Stimulated activated memory B cell treated with anti-CD40 and anti-IgM and Interleukin-4, amounts not matched to agents 10 μg/mL and 1 μg/mL and 100 μg/mL, for 72 hours (primary cell): ENCODE results near the gene FMN2.

Source experiments
- ATAC-seq: fragments of 150-1000 bp; cut with Tn5 transposase; 2 replicates; pipeline ENCODE4 v1.10.0; 2021
- H3K27ac Mint-ChIP-seq: one replicate; pipeline ENCODE4 v1.8.0; 2022; ENCODE audit warnings: mild to moderate bottlenecking, mixed read lengths
- H3K27me3 Mint-ChIP-seq: one replicate; pipeline ENCODE4 v1.8.0; 2022; ENCODE audit warnings: mixed read lengths
- H3K36me3 Mint-ChIP-seq: one replicate; pipeline ENCODE4 v1.8.0; 2022; ENCODE audit warnings: mixed read lengths
- H3K4me1 Mint-ChIP-seq: one replicate; pipeline ENCODE4 v1.8.0; 2022; ENCODE audit warnings: mixed read lengths
- H3K4me3 Mint-ChIP-seq: one replicate; pipeline ENCODE4 v1.8.0; 2022; ENCODE audit warnings: mild to moderate bottlenecking, moderate library complexity, mixed read lengths
- H3K9me3 Mint-ChIP-seq: one replicate; pipeline ENCODE4 v1.8.0; 2022; ENCODE audit warnings: mixed read lengths

FMN2 gene

DNA sequence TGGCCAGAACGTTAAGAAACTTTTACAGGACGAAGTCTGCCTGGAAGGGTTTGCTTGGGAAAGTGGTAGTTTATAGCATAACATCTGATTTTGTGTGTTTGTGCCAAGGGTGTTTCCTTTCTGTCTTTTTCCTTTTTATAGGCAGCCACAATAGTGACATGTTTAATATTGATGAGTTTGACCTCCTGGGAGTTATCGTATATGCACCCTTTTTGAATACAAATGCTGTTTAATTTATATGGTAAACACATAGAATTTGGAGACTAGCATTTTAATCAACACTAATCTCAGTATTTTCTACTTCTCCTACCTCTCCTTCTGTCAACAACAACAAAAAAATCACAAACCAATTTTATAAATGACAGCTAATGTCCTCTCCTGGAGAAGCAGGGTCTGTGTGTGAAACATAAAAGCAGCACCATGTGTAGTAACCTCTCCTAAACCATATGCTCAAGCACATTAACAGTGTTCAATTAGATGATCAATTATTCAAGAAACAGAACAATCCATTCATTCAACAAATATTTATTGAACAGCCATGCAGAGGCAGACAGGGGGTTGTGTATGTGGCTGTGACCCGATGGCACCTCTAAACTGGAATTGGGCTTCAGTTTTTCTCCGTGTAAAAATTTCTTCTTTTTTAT is 604 bp upstream of the FMN2 start:
- Mint-ChIP-seq H3K27ac (no peak overlapping the region), H3K9me3 (peaks cover 4% of the 10 kb centered on the region), H3K4me1 (no peaks in the 10 kb centered on the region), H3K4me3 (no peak overlapping the region), H3K27me3 (peaks cover 18% of the 10 kb centered on the region), H3K36me3 (no peaks in the 10 kb centered on the region)
- ATAC-seq, result no peak

GRCh38 chr1:240092301-240093119 is 827 bp downstream of the FMN2 start:
- Mint-ChIP-seq H3K27me3 (peaks cover 18% of the 10 kb centered on the region), H3K36me3 (no peaks in the 10 kb centered on the region), H3K4me3 (no peak overlapping the region), H3K9me3 (peaks cover 4% of the 10 kb centered on the region), H3K27ac (no peak overlapping the region), H3K4me1 (no peaks in the 10 kb centered on the region)
- no peak for ATAC-seq

- H3K9me3 Mint-ChIP-seq, result no peaks in the 10 kb centered on the region
- H3K4me3 Mint-ChIP-seq, result no peak overlapping the region
- H3K27ac Mint-ChIP-seq, result no peak overlapping the region
- peaks cover 18% of the 10 kb centered on the region for H3K27me3 Mint-ChIP-seq
- H3K36me3 Mint-ChIP-seq, result no peaks in the 10 kb centered on the region
- H3K4me1 Mint-ChIP-seq, result no peaks in the 10 kb centered on the region
- ATAC-seq, result no peak
Observed at GRCh38 chr1:240093120-240093961, 1.7 kb downstream of the FMN2 start.

DNA sequence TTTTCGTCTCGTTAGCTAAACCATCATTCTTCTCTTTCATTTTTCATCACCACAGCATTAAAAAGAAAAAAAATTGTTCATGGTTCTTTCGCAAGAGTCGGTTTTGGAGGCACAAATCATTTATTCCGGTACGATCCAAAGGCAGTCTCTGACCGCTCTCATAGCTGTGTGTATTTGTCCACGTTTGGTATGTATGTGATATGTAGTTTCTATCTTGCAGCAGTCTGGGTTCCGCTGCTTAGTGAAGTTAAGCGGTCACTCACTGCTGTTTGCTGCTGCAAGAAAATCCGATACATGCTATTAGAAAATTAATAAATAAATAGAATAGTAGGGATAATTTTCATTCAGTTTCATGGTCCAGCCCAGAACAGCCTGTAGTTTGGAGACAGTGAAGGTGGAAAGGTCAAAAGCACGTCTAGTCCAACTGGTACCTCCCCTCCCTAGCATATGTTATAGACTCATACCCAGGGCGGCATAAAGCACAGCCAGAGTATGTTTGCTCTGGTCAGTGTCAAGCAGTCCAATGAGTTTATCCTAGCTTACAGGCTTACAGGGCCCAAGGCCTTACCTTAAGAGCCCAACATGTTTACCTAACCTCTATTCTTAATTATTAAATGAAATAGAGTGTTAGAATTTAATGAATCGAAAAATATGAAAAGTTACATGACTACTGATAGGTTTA is 2.5 kb downstream of the FMN2 start:
- no peaks in the 10 kb centered on the region for H3K9me3 Mint-ChIP-seq
- no peak for ATAC-seq
- peaks cover 18% of the 10 kb centered on the region for H3K27me3 Mint-ChIP-seq
- no peak overlapping the region for H3K27ac Mint-ChIP-seq
- H3K4me1 Mint-ChIP-seq, result no peaks in the 10 kb centered on the region
- H3K4me3 Mint-ChIP-seq, result no peak overlapping the region
- no peaks in the 10 kb centered on the region for H3K36me3 Mint-ChIP-seq

- no peaks in the 10 kb centered on the region for H3K4me1 Mint-ChIP-seq
- no peak overlapping the region for H3K4me3 Mint-ChIP-seq
- no peak overlapping the region for H3K27ac Mint-ChIP-seq
- no peaks in the 10 kb centered on the region for H3K36me3 Mint-ChIP-seq
- no peaks in the 10 kb centered on the region for H3K9me3 Mint-ChIP-seq
- peaks cover 6% of the 10 kb centered on the region for H3K27me3 Mint-ChIP-seq
- ATAC-seq, result no peak
Observed at GRCh38 chr1:240096974-240097373, 5.3 kb downstream of the FMN2 start.

DNA sequence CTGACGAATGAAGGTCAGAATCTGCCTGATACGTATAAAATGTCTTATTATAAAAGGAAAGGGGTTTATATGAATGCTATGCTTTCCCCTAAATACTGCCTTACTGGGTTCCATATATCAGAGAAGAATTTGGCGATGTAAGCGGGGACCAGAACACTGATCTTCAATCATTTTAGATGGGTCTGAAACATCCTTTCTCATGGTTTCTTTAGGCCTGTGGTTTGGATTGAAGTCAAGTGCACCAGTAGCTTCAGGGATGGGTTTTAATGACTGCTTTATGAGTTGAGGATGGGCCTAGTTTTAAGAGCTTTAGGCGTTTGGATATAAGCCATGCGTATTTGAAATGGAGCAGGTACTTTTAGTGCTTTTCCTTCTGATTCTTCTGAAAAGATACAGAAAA is 6.9 kb downstream of the FMN2 start:
- H3K9me3 Mint-ChIP-seq, result no peaks in the 10 kb centered on the region
- no peaks in the 10 kb centered on the region for H3K36me3 Mint-ChIP-seq
- H3K4me1 Mint-ChIP-seq, result no peaks in the 10 kb centered on the region
- ATAC-seq, result no peak
- H3K27ac Mint-ChIP-seq, result no peak overlapping the region
- no peak overlapping the region for H3K4me3 Mint-ChIP-seq
- H3K27me3 Mint-ChIP-seq, result no peaks in the 10 kb centered on the region

- ATAC-seq, result no peak
- no peak overlapping the region for H3K4me3 Mint-ChIP-seq
- no peaks in the 10 kb centered on the region for H3K27me3 Mint-ChIP-seq
Observed at GRCh38 chr1:240099329-240099728, 7.6 kb downstream of the FMN2 start.

GRCh38 chr1:240099748-240100147 is 8.1 kb downstream of the FMN2 start:
- H3K27ac Mint-ChIP-seq, result no peak overlapping the region
- no peaks in the 10 kb centered on the region for H3K27me3 Mint-ChIP-seq
- H3K9me3 Mint-ChIP-seq, result no peaks in the 10 kb centered on the region
- H3K4me1 Mint-ChIP-seq, result no peaks in the 10 kb centered on the region
- no peak overlapping the region for H3K4me3 Mint-ChIP-seq
- no peaks in the 10 kb centered on the region for H3K36me3 Mint-ChIP-seq
- no peak for ATAC-seq

More at GRCh38 chr1:240099329-240099728, 7.6 kb downstream of the FMN2 start:
- Mint-ChIP-seq H3K27ac (no peak overlapping the region), H3K36me3 (no peaks in the 10 kb centered on the region), H3K4me1 (no peaks in the 10 kb centered on the region), H3K9me3 (no peaks in the 10 kb centered on the region)

GRCh38 chr1:240100371-240100934 is 8.8 kb downstream of the FMN2 start:
- Mint-ChIP-seq H3K27ac (no peak overlapping the region), H3K4me3 (no peak overlapping the region), H3K9me3 (no peaks in the 10 kb centered on the region), H3K27me3 (no peaks in the 10 kb centered on the region), H3K36me3 (no peaks in the 10 kb centered on the region), H3K4me1 (no peaks in the 10 kb centered on the region)
- no peak for ATAC-seq

DNA sequence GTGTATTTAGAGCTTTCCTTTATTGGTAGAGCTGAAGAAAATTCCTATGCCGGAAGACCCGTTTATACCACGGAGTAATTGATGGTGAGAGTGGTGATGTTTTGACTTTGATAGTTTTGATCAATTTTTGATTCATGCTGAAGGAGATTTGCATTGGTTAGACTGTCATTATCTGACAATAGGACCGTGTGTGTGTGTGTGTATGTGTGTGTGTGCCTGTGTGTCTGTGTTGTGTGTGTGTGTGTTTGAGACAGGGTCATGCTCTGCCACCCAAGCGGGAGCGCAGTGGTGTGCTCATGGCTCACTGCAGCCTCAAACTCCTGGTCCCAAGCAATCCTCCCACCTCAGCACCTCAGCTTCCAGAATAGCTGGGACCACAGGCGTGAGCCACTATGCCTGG is 9.6 kb downstream of the FMN2 start:
- H3K4me1 Mint-ChIP-seq, result no peaks in the 10 kb centered on the region
- H3K9me3 Mint-ChIP-seq, result no peaks in the 10 kb centered on the region
- H3K36me3 Mint-ChIP-seq, result no peaks in the 10 kb centered on the region
- H3K27me3 Mint-ChIP-seq, result no peaks in the 10 kb centered on the region
- ATAC-seq, result no peak
- H3K4me3 Mint-ChIP-seq, result no peak overlapping the region
- no peak overlapping the region for H3K27ac Mint-ChIP-seq

DNA sequence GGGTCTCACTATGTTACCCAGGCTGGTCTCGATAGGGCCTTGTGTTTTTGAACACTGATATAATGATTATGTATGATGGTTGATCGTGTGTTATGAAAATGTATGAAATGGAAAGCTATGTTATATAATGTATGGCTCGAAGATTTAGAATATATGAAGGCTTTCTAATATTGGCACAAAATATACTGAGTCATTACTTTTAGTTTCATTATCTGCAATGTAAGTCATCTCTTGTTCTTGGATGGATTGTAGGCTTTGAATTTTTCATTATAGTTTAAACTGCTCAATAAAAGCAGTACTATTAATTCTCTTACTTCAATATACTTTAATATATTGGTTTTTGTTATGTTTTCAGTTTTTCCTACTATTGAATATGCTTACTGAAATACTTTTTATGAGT is 10.1 kb downstream of the FMN2 start:
- H3K9me3 Mint-ChIP-seq, result no peaks in the 10 kb centered on the region
- H3K27me3 Mint-ChIP-seq, result no peaks in the 10 kb centered on the region
- no peaks in the 10 kb centered on the region for H3K36me3 Mint-ChIP-seq
- no peak overlapping the region for H3K27ac Mint-ChIP-seq
- no peak for ATAC-seq
- no peak overlapping the region for H3K4me3 Mint-ChIP-seq
- H3K4me1 Mint-ChIP-seq, result no peaks in the 10 kb centered on the region

GRCh38 chr1:240104672-240105071 is 13.0 kb downstream of the FMN2 start:
- no peak for ATAC-seq
- Mint-ChIP-seq H3K4me1 (no peaks in the 10 kb centered on the region), H3K4me3 (no peak overlapping the region), H3K9me3 (no peaks in the 10 kb centered on the region), H3K27ac (no peak overlapping the region), H3K27me3 (no peaks in the 10 kb centered on the region), H3K36me3 (no peaks in the 10 kb centered on the region)

DNA sequence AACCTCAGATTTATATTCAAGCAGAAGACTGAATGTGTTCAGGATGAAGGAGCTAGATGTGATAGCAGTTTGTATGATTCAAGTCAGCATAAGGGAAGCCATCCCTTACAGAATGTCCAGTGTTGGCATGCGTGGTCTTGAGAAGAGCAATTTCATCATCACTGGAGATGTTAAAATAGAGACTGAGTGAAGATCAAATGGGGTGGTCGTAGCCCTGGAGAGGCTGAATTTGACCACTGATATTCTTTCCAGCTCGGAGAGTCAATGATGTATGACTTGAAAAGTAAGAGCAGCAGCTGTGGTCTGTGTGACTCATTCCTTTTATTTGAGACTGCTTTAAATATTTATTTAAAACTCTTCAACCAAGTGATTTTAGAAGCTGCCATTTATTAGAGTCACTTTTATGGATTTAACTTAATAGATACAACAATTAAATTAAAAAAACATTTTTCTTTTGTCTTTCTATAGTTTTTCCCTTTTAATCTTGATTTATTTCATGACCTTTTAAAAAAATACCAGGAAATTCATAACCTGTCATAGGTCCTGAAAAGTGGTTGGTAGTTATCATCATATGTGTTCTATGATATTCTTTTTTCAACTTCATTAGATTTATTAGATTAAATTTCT is 15.5 kb downstream of the FMN2 start:
- no peaks in the 10 kb centered on the region for H3K27me3 Mint-ChIP-seq
- H3K9me3 Mint-ChIP-seq, result no peaks in the 10 kb centered on the region
- H3K36me3 Mint-ChIP-seq, result no peaks in the 10 kb centered on the region
- no peak overlapping the region for H3K4me3 Mint-ChIP-seq
- no peak for ATAC-seq
- H3K27ac Mint-ChIP-seq, result no peak overlapping the region
- no peaks in the 10 kb centered on the region for H3K4me1 Mint-ChIP-seq

GRCh38 chr1:240109130-240109529 is 17.4 kb downstream of the FMN2 start:
- ATAC-seq, result peak; percentile 8
- Mint-ChIP-seq H3K27me3 (no peaks in the 10 kb centered on the region), H3K4me3 (no peak overlapping the region), H3K27ac (no peak overlapping the region), H3K36me3 (no peaks in the 10 kb centered on the region), H3K9me3 (no peaks in the 10 kb centered on the region), H3K4me1 (no peaks in the 10 kb centered on the region)
